Activated CD4-positive, alpha-beta T cell treated with anti-CD3 and anti-CD28 coated beads, Interleukin-2, amount 10 ng/mL, durations not matched to agents 24 days and 14 days (primary cell): Measurements from ENCODE around the gene KIF22. TPM values are rescaled to one million over a fixed set of nuclear protein-coding genes. Genes with fewer than 3 reads are reported as not detected.

Experiments
- DNase-seq: peaks from one replicate; pipeline ENCODE4 v3.0.0; 2022
- H3K27ac Mint-ChIP-seq: one replicate; pipeline ENCODE4 v1.8.0; 2022; ENCODE audit warnings: mild to moderate bottlenecking, mixed read lengths
- H3K27me3 Mint-ChIP-seq: one replicate; pipeline ENCODE4 v1.8.0; 2022; ENCODE audit warnings: mixed read lengths
- H3K36me3 Mint-ChIP-seq: one replicate; pipeline ENCODE4 v1.8.0; 2022; ENCODE audit warnings: low read depth, mild to moderate bottlenecking, mixed read lengths
- H3K4me1 Mint-ChIP-seq: one replicate; pipeline ENCODE4 v1.8.0; 2021; ENCODE audit warnings: mixed read lengths
- H3K4me3 Mint-ChIP-seq: one replicate; pipeline ENCODE4 v1.8.0; 2022; ENCODE audit warnings: mild to moderate bottlenecking, moderate library complexity, mixed read lengths
- H3K9me3 Mint-ChIP-seq: one replicate; pipeline ENCODE4 v1.8.0; 2021; ENCODE audit warnings: mixed read lengths
- intact Hi-C: fragments of 100-400 bp; cut with micrococcal nuclease; formaldehyde crosslinking; loops from one replicate; pipeline ENCODE4 v1.15.1; 2023
- total RNA-seq: library from RNA; stranded (reverse); gene quantifications from 2 replicates; pipeline ENCODE4 v1.2.3, GENCODE V29; 2022

KIF22 gene
- total RNA-seq, 1 donor from 2014 or later, result 132 TPM

GRCh38 chr16:29794231-29794710 lies 3.7 kb downstream of the KIF22 start:
- H3K36me3 Mint-ChIP-seq, result peaks cover 50% of the 10 kb centered on the region
- H3K27ac Mint-ChIP-seq, result no peak overlapping the region
- no peak overlapping the region for H3K4me3 Mint-ChIP-seq
- no peak for DNase-seq
- peaks cover 34% of the 10 kb centered on the region for H3K4me1 Mint-ChIP-seq
- intact Hi-C loops, result no loop called here
- no peaks in the 10 kb centered on the region for H3K27me3 Mint-ChIP-seq
- H3K9me3 Mint-ChIP-seq, result no peaks in the 10 kb centered on the region

GRCh38 chr16:29802416-29802935 lies 11.9 kb downstream of the KIF22 start:
- intact Hi-C loops, result loop anchor here (10.0 kb wide), 1 partner anchor 122 kb away; the partner anchor contains the start of gene KCTD13
- Mint-ChIP-seq H3K36me3 (peaks cover 58% of the 10 kb centered on the region), H3K27ac (no peak overlapping the region), H3K4me3 (no peak overlapping the region), H3K27me3 (no peaks in the 10 kb centered on the region), H3K9me3 (no peaks in the 10 kb centered on the region), H3K4me1 (peaks cover 18% of the 10 kb centered on the region)
- no peak for DNase-seq

GRCh38 chr16:29804020-29804419 lies 13.5 kb downstream of the KIF22 start:
- Mint-ChIP-seq H3K4me3 (peak overlapping the region; percentile 96), H3K36me3 (peaks cover 59% of the 10 kb centered on the region), H3K9me3 (no peaks in the 10 kb centered on the region), H3K27me3 (no peaks in the 10 kb centered on the region), H3K27ac (peak overlapping the region; percentile 99), H3K4me1 (peaks cover 31% of the 10 kb centered on the region)
- intact Hi-C loops, result loop anchor here (10.0 kb wide), 1 partner anchor 121 kb away; the partner anchor contains the start of gene KCTD13
- DNase-seq, result no peak

GRCh38 chr16:29804455-29805231 lies 14.1 kb downstream of the KIF22 start:
- Mint-ChIP-seq H3K4me1 (peaks cover 33% of the 10 kb centered on the region), H3K27ac (peak overlapping the region; percentile 99), H3K9me3 (no peaks in the 10 kb centered on the region), H3K27me3 (no peaks in the 10 kb centered on the region), H3K4me3 (peak overlapping the region; percentile 96), H3K36me3 (peaks cover 58% of the 10 kb centered on the region)
- peak; percentile 68 for DNase-seq
- intact Hi-C loops, result loop anchor here (1.0 to 10.0 kb wide), 3 partner anchors 14 to 120 kb away; partner anchors contain the start of genes KCTD13 and KIF22

GRCh38 chr16:29805232-29806098 lies 14.9 kb downstream of the KIF22 start:
- intact Hi-C loops, result loop anchor here (1.0 to 10.0 kb wide), 5 partner anchors 15 to 191 kb away; partner anchors contain the start of genes INO80E, KCTD13 and KIF22
- peaks cover 41% of the 10 kb centered on the region for H3K4me1 Mint-ChIP-seq
- peak overlapping the region; percentile 96 for H3K4me3 Mint-ChIP-seq
- peak; percentile 99 for DNase-seq
- H3K27ac Mint-ChIP-seq, result peak overlapping the region; percentile 99
- H3K9me3 Mint-ChIP-seq, result no peaks in the 10 kb centered on the region
- H3K27me3 Mint-ChIP-seq, result no peaks in the 10 kb centered on the region
- H3K36me3 Mint-ChIP-seq, result peaks cover 63% of the 10 kb centered on the region

- intact Hi-C loops, result loop anchor here (2.0 to 10.0 kb wide), 4 partner anchors 43 to 191 kb away; partner anchors contain the start of genes INO80E and KCTD13
- peak; percentile 90 for DNase-seq
- Mint-ChIP-seq H3K9me3 (no peaks in the 10 kb centered on the region), H3K4me1 (peaks cover 48% of the 10 kb centered on the region), H3K4me3 (peak within 1 kb of the TSS; percentile 96), H3K27ac (peak within 1 kb of the TSS; percentile 99), H3K36me3 (peaks cover 64% of the 10 kb centered on the region), H3K27me3 (no peaks in the 10 kb centered on the region)
Measured at GRCh38 chr16:29806099-29806579, 15.6 kb downstream of the KIF22 start, which contains the start of gene MAZ. MAZ (plus strand) TSS chr16:29806529; CDS start chr16:29806702, 173 bp downstream.

GRCh38 chr16:29806641-29807425 lies 16.3 kb downstream of the KIF22 start:
- intact Hi-C loops, result loop anchor here (2.0 to 10.0 kb wide), 4 partner anchors 42 to 190 kb away; partner anchors contain the start of genes INO80E and KCTD13
- peaks cover 53% of the 10 kb centered on the region for H3K4me1 Mint-ChIP-seq
- peak overlapping the region; percentile 96 for H3K27ac Mint-ChIP-seq
- no peaks in the 10 kb centered on the region for H3K27me3 Mint-ChIP-seq
- peak; percentile 86 for DNase-seq
- peak overlapping the region; percentile 89 for H3K4me3 Mint-ChIP-seq
- no peaks in the 10 kb centered on the region for H3K9me3 Mint-ChIP-seq
- peaks cover 58% of the 10 kb centered on the region for H3K36me3 Mint-ChIP-seq

GRCh38 chr16:29807426-29808218 lies 17.1 kb downstream of the KIF22 start:
- intact Hi-C loops, result loop anchor here (1.0 to 10.0 kb wide), 6 partner anchors 9 to 189 kb away; partner anchors contain the start of genes CDIPT, INO80E, KCTD13 and PAGR1
- H3K9me3 Mint-ChIP-seq, result no peaks in the 10 kb centered on the region
- peak overlapping the region; percentile 89 for H3K4me3 Mint-ChIP-seq
- DNase-seq, result peak; percentile 96
- peaks cover 53% of the 10 kb centered on the region for H3K36me3 Mint-ChIP-seq
- H3K27ac Mint-ChIP-seq, result peak overlapping the region; percentile 96
- no peaks in the 10 kb centered on the region for H3K27me3 Mint-ChIP-seq
- H3K4me1 Mint-ChIP-seq, result peaks cover 58% of the 10 kb centered on the region

- intact Hi-C loops, result loop anchor here (1.0 to 10.0 kb wide), 4 partner anchors 8 to 116 kb away; partner anchors contain the start of genes CDIPT, KCTD13 and PAGR1
- peaks cover 2% of the 10 kb centered on the region for H3K27me3 Mint-ChIP-seq
- peaks cover 60% of the 10 kb centered on the region for H3K4me1 Mint-ChIP-seq
- H3K4me3 Mint-ChIP-seq, result peak overlapping the region; percentile 89
- peak; percentile 73 for DNase-seq
- H3K36me3 Mint-ChIP-seq, result peaks cover 47% of the 10 kb centered on the region
- H3K27ac Mint-ChIP-seq, result peak overlapping the region; percentile 96
- H3K9me3 Mint-ChIP-seq, result no peaks in the 10 kb centered on the region
Measured at GRCh38 chr16:29808219-29808900, 17.8 kb downstream of the KIF22 start.

- intact Hi-C loops, result loop anchor here (5.0 to 10.0 kb wide), 2 partner anchors 107 to 116 kb away; partner anchors contain the start of gene KCTD13
- peak overlapping the region; percentile 96 for H3K27ac Mint-ChIP-seq
- H3K27me3 Mint-ChIP-seq, result peaks cover 4% of the 10 kb centered on the region
- peaks cover 43% of the 10 kb centered on the region for H3K36me3 Mint-ChIP-seq
- DNase-seq, result no peak
- peaks cover 56% of the 10 kb centered on the region for H3K4me1 Mint-ChIP-seq
- H3K9me3 Mint-ChIP-seq, result no peaks in the 10 kb centered on the region
- H3K4me3 Mint-ChIP-seq, result peak overlapping the region; percentile 89
Measured at GRCh38 chr16:29809031-29809747, 18.6 kb downstream of the KIF22 start.
